ENCODE data around the gene CD200R1L. TPM values are rescaled to one million over a fixed set of nuclear protein-coding genes. Genes with fewer than 3 reads are reported as not detected.

The CD200R1L gene
- total and polyA plus RNA-seq, 2 experiments from 2014 or later = not detected

DNA sequence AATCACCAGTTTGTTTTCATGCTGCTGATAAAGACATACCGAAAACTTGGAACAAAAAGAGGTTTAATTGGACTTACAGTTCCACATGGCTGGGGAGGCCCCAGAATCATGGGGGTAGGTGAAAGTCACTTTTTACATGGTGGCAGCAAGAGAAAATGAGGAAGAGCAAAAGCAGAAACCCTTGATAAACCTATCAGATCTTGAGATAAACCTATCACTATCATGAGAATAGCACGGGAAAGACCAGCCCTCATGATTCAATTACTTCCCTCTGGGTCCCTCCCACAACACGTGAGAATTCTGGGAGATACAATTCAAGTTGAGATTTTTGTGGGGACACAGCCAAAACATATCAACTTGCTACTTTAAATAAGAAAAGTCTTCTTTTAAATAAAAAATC, 28.9 kb downstream of the CD200R1L start:
- in situ Hi-C loops (cut with MboI) = loop anchor here (5.0 kb wide), 1 partner anchor 175 kb away; the partner anchor contains the start of gene CCDC80
- TF ChIP-seq EZH2phosphoT487 (IDR thresholded peaks at IDR 0.05; ENCODE audit: insufficient read depth, low read depth) (no peak), EZH2 (IDR thresholded peaks at IDR 0.05; ENCODE audit: insufficient read depth, poor library complexity, severe bottlenecking) (no peak)
- no peak for DNase-seq
- peak overlapping the region; percentile 58 for H3K27ac ChIP-seq
- no peaks in the 10 kb centered on the region for H4K20me1 ChIP-seq (ENCODE audit: insufficient read depth)
- WGBS, 2 experiments (ENCODE audit: low coverage in 1 of 2, low lambda C conversion rate in 2 of 2, missing lambda C conversion rate in 2 of 2) = 50 to 56% methylated on average over 3 of the region's 3 CpGs
- no peak overlapping the region for H3K9ac ChIP-seq
- H3K79me2 ChIP-seq (ENCODE audit: insufficient read depth) = no peaks in the 10 kb centered on the region
- H3K4me1 ChIP-seq (ENCODE audit: insufficient read depth) = peaks cover 28% of the 10 kb centered on the region
- H3K9me3 ChIP-seq (ENCODE audit: low read depth) = no peaks in the 10 kb centered on the region
- H3K4me3 ChIP-seq = no peak overlapping the region
- no peaks in the 10 kb centered on the region for H3K9me2 ChIP-seq (ENCODE audit: insufficient read depth)
- 0 out of 2 replicates have a peak overlapping the region, but pooled peaks have one; percentile 1 for H2AFZ ChIP-seq
- no peaks in the 10 kb centered on the region for H3K36me3 ChIP-seq (ENCODE audit: low read depth)
- H3F3A ChIP-seq (ENCODE audit: insufficient read depth) = peaks cover 31% of the 10 kb centered on the region
- H3K4me2 ChIP-seq (ENCODE audit: unreplicated experiment) = no peak overlapping the region
- no peaks in the 10 kb centered on the region for H3K27me3 ChIP-seq (replicated peaks; ENCODE audit: insufficient read depth)

DNA sequence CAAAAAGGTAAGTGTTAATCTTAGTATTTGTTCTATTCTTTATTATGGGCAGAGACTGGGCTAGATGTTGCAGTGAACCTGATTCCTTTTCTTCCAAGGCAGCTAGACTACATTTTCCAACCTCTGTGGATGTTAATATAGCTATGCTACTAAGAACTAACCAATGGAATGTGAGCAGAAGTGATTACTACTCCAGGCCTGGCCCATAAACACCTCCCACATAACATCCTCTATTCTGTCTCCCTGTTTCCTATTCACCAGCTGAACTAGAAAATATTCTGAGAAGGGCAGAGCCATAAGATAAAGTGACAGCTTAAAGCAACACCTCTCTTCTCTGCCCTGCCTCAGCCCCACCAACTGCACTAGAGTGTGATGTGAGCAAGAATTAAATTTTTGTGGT, 29.4 kb downstream of the CD200R1L start:
- TF ChIP-seq EZH2phosphoT487 (IDR thresholded peaks at IDR 0.05; ENCODE audit: insufficient read depth, low read depth) (no peak), EZH2 (IDR thresholded peaks at IDR 0.05; ENCODE audit: insufficient read depth, poor library complexity, severe bottlenecking) (no peak)
- H2AFZ ChIP-seq = no peak overlapping the region
- H3K9me2 ChIP-seq (ENCODE audit: insufficient read depth) = no peaks in the 10 kb centered on the region
- H3K9ac ChIP-seq = no peak overlapping the region
- no peaks in the 10 kb centered on the region for H4K20me1 ChIP-seq (ENCODE audit: insufficient read depth)
- peak; percentile 53 for DNase-seq
- H3K4me1 ChIP-seq (ENCODE audit: insufficient read depth) = peaks cover 33% of the 10 kb centered on the region
- H3K9me3 ChIP-seq (ENCODE audit: low read depth) = no peaks in the 10 kb centered on the region
- H3K79me2 ChIP-seq (ENCODE audit: insufficient read depth) = no peaks in the 10 kb centered on the region
- in situ Hi-C loops (cut with MboI) = loop anchor here (5.0 kb wide), 1 partner anchor 175 kb away; the partner anchor contains the start of gene CCDC80
- no peak overlapping the region for H3K4me3 ChIP-seq
- peak overlapping the region; percentile 58; the same call in 1 of the 2 replicates for H3K27ac ChIP-seq
- peaks cover 36% of the 10 kb centered on the region for H3F3A ChIP-seq (ENCODE audit: insufficient read depth)
- H3K4me2 ChIP-seq (ENCODE audit: unreplicated experiment) = no peak overlapping the region
- H3K27me3 ChIP-seq (replicated peaks; ENCODE audit: insufficient read depth) = no peaks in the 10 kb centered on the region
- no peaks in the 10 kb centered on the region for H3K36me3 ChIP-seq (ENCODE audit: low read depth)

DNA sequence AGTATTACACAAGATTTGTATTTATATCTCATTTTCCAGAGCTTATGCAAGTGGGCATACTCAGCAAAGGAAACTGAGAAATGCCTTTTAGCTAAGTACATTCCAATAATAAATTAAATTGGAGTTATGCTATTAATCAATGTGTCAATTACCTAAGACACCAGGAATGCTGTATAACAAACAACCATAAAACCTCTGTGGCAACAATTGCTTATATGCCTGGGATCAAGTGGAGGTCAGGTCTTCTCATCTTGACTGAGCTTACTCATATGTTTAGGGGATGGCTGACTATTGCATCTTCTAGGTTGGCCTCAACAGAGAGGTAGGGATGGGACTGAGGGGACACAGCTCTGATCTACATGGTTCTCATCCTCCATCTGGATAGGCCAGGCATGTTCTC, 30.7 kb downstream of the CD200R1L start:
- no peaks in the 10 kb centered on the region for H4K20me1 ChIP-seq (ENCODE audit: insufficient read depth)
- H3K4me1 ChIP-seq (ENCODE audit: insufficient read depth) = peaks cover 46% of the 10 kb centered on the region
- no peaks in the 10 kb centered on the region for H3K79me2 ChIP-seq (ENCODE audit: insufficient read depth)
- H2AFZ ChIP-seq = no peak overlapping the region
- TF ChIP-seq EZH2 (IDR thresholded peaks at IDR 0.05; ENCODE audit: insufficient read depth, poor library complexity, severe bottlenecking) = no peak
- TF ChIP-seq EZH2phosphoT487 (IDR thresholded peaks at IDR 0.05; ENCODE audit: insufficient read depth, low read depth) = no peak
- no peaks in the 10 kb centered on the region for H3K27me3 ChIP-seq (replicated peaks; ENCODE audit: insufficient read depth)
- no peaks in the 10 kb centered on the region for H3K36me3 ChIP-seq (ENCODE audit: low read depth)
- H3K27ac ChIP-seq = no peak overlapping the region
- H3K4me3 ChIP-seq = no peak overlapping the region
- no peak overlapping the region for H3K4me2 ChIP-seq (ENCODE audit: unreplicated experiment)
- no peaks in the 10 kb centered on the region for H3K9me3 ChIP-seq (ENCODE audit: low read depth)
- DNase-seq = peak; percentile 45
- no peak overlapping the region for H3K9ac ChIP-seq
- no peaks in the 10 kb centered on the region for H3K9me2 ChIP-seq (ENCODE audit: insufficient read depth)
- H3F3A ChIP-seq (ENCODE audit: insufficient read depth) = peaks cover 49% of the 10 kb centered on the region
- in situ Hi-C loops (cut with MboI) = loop anchor here (5.0 kb wide), 1 partner anchor 174 kb away; the partner anchor contains the start of gene CCDC80

DNA sequence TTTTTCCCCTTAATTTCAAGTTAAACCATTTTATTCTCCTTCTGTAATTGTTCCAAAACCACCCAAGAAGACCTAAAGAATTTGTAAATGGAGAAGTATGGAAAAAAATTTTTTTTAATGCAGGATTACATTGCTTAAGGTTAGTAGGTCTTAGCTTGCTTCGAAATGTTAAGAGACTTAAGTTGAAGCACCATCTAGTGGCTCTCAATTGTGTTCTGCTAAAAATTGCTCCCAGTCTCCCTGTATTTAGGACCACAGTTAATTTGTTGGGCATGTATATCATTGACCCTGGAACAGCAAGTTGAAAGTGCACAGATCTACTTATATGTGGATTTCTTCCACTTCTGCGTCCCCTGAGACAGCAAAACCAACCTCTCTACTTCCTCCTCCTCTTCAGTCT, 32.4 kb downstream of the CD200R1L start:
- peak; percentile 87 for DNase-seq
- peaks cover 54% of the 10 kb centered on the region for H3K4me1 ChIP-seq (ENCODE audit: insufficient read depth)
- H4K20me1 ChIP-seq (ENCODE audit: insufficient read depth) = no peaks in the 10 kb centered on the region
- no peak overlapping the region for H3K4me3 ChIP-seq
- no peaks in the 10 kb centered on the region for H3K9me2 ChIP-seq (ENCODE audit: insufficient read depth)
- H3K27me3 ChIP-seq (replicated peaks; ENCODE audit: insufficient read depth) = no peaks in the 10 kb centered on the region
- 19 to 22% methylated on average over 2 of the region's 2 CpGs for WGBS, 2 experiments (ENCODE audit: low coverage in 1 of 2, low lambda C conversion rate in 2 of 2, missing lambda C conversion rate in 2 of 2)
- no peaks in the 10 kb centered on the region for H3K36me3 ChIP-seq (ENCODE audit: low read depth)
- in situ Hi-C loops (cut with MboI) = no loop called here
- no peaks in the 10 kb centered on the region for H3K9me3 ChIP-seq (ENCODE audit: low read depth)
- H3K4me2 ChIP-seq (ENCODE audit: unreplicated experiment) = peak overlapping the region; percentile 21
- H2AFZ ChIP-seq = peak overlapping the region; percentile 58
- peak overlapping the region; percentile 54 for H3K9ac ChIP-seq
- H3K79me2 ChIP-seq (ENCODE audit: insufficient read depth) = no peaks in the 10 kb centered on the region
- peak overlapping the region; percentile 89 for H3K27ac ChIP-seq
- TF ChIP-seq EZH2 (IDR thresholded peaks at IDR 0.05; ENCODE audit: insufficient read depth, poor library complexity, severe bottlenecking) (no peak), EZH2phosphoT487 (IDR thresholded peaks at IDR 0.05; ENCODE audit: insufficient read depth, low read depth) (no peak)
- H3F3A ChIP-seq (ENCODE audit: insufficient read depth) = peaks cover 59% of the 10 kb centered on the region

DNA sequence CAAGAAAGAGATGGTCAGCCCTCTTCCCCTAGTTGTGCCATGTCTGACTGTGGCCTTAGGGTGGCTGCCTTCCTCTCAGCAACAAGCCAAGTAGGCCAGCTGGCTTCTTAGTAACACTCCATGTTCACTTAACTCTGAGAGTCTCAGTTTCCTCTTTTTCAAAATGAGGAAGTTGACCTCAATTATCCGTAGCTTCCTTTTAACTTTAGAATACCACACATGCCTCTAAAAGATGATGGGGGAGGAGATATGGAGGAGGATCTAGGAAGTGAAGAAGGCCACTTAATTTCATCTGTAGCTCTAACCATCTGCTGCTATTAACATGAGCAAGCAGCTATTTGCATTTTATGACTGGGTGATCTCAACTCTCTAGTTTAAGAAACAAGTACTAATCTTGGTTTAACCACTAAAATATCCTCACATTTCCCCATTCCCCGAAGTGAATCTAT, 32.9 kb downstream of the CD200R1L start:
- peak overlapping the region; percentile 21 for H3K4me2 ChIP-seq (ENCODE audit: unreplicated experiment)
- 4 to 10% methylated on average over 2 of the region's 2 CpGs for WGBS, 2 experiments (ENCODE audit: low coverage in 1 of 2, low lambda C conversion rate in 2 of 2, missing lambda C conversion rate in 2 of 2)
- H4K20me1 ChIP-seq (ENCODE audit: insufficient read depth) = no peaks in the 10 kb centered on the region
- peak overlapping the region; percentile 54 for H3K9ac ChIP-seq
- H3K4me1 ChIP-seq (ENCODE audit: insufficient read depth) = peaks cover 54% of the 10 kb centered on the region
- H3K9me3 ChIP-seq (ENCODE audit: low read depth) = no peaks in the 10 kb centered on the region
- no peaks in the 10 kb centered on the region for H3K79me2 ChIP-seq (ENCODE audit: insufficient read depth)
- DNase-seq = peak; percentile 67
- no peaks in the 10 kb centered on the region for H3K36me3 ChIP-seq (ENCODE audit: low read depth)
- H3K9me2 ChIP-seq (ENCODE audit: insufficient read depth) = no peaks in the 10 kb centered on the region
- H3F3A ChIP-seq (ENCODE audit: insufficient read depth) = peaks cover 58% of the 10 kb centered on the region
- H3K27ac ChIP-seq = peak overlapping the region; percentile 89
- no peak for TF ChIP-seq EZH2 (IDR thresholded peaks at IDR 0.05; ENCODE audit: insufficient read depth, poor library complexity, severe bottlenecking)
- no peak for TF ChIP-seq EZH2phosphoT487 (IDR thresholded peaks at IDR 0.05; ENCODE audit: insufficient read depth, low read depth)
- H3K4me3 ChIP-seq = no peak overlapping the region
- in situ Hi-C loops (cut with MboI) = no loop called here
- peak overlapping the region; percentile 58 for H2AFZ ChIP-seq
- no peaks in the 10 kb centered on the region for H3K27me3 ChIP-seq (replicated peaks; ENCODE audit: insufficient read depth)

Measured in GM23248 (cell line).